ENCODE results near the gene MRPS25. TPM values are rescaled to one million over a fixed set of nuclear protein-coding genes. Genes with fewer than 3 reads are reported as not detected.
"Not testable (repeated sequence)": the region's sequence is repeated elsewhere in the genome, so short reads cannot be mapped to it uniquely, and the experiment has no call there.

The MRPS25 gene
- total and polyA plus RNA-seq, 2 experiments from 2014 or later: 30.9 to 59.9 TPM

GRCh38 chr3:15010664-15011063 is 54.5 kb downstream of the MRPS25 start:
- peak overlapping the region; percentile 79 for H3K27ac ChIP-seq
- no peak for DNase-seq (ENCODE audit: low spot score)
- no peaks in the 10 kb centered on the region for H3K9me2 ChIP-seq (replicated peaks; ENCODE audit: insufficient read depth)
- peaks cover 4% of the 10 kb centered on the region for H3K4me1 ChIP-seq (ENCODE audit: insufficient read depth)
- no peak overlapping the region for H2AFZ ChIP-seq
- TF ChIP-seq CTCF (IDR thresholded peaks at IDR 0.05; ENCODE audit: poor library complexity) (no peak), EZH2phosphoT487 (IDR thresholded peaks at IDR 0.05; ENCODE audit: low read depth, severe bottlenecking, unreplicated experiment) (no peak), EZH2 (IDR thresholded peaks at IDR 0.05; ENCODE audit: borderline replicate concordance) (no peak)
- H3K79me2 ChIP-seq: peaks cover 3% of the 10 kb centered on the region
- no peak overlapping the region for H3K4me2 ChIP-seq
- 100% methylated on average over 1 of the region's 1 CpG for WGBS (ENCODE audit: low lambda C conversion rate, missing lambda C conversion rate)
- H3K36me3 ChIP-seq (replicated peaks; ENCODE audit: insufficient read depth, low read depth): peaks cover 4% of the 10 kb centered on the region
- no peak overlapping the region for H3K4me3 ChIP-seq
- H3K27me3 ChIP-seq: no peaks in the 10 kb centered on the region
- no peaks in the 10 kb centered on the region for H4K20me1 ChIP-seq (ENCODE audit: insufficient read depth, poor library complexity, severe bottlenecking)
- H3K9me3 ChIP-seq (ENCODE audit: low read depth): no peaks in the 10 kb centered on the region

GRCh38 chr3:15009167-15009566 is 55.9 kb downstream of the MRPS25 start:
- Histone ChIP-seq H2AFZ (no peak overlapping the region), H3K9me2 (replicated peaks; ENCODE audit: insufficient read depth) (no peaks in the 10 kb centered on the region), H3K9me3 (ENCODE audit: low read depth) (no peaks in the 10 kb centered on the region), H3K27me3 (no peaks in the 10 kb centered on the region), H3K27ac (no peak overlapping the region), H4K20me1 (ENCODE audit: insufficient read depth, poor library complexity, severe bottlenecking) (no peaks in the 10 kb centered on the region), H3K4me2 (no peak overlapping the region), H3K4me1 (ENCODE audit: insufficient read depth) (peaks cover 4% of the 10 kb centered on the region), H3K79me2 (peaks cover 8% of the 10 kb centered on the region), H3K36me3 (replicated peaks; ENCODE audit: insufficient read depth, low read depth) (no peaks in the 10 kb centered on the region), H3K4me3 (no peak overlapping the region)
- DNase-seq (ENCODE audit: low spot score): no peak
- TF ChIP-seq EZH2 (IDR thresholded peaks at IDR 0.05; ENCODE audit: borderline replicate concordance): no peak
- TF ChIP-seq CTCF (IDR thresholded peaks at IDR 0.05; ENCODE audit: poor library complexity): no peak
- no peak for TF ChIP-seq EZH2phosphoT487 (IDR thresholded peaks at IDR 0.05; ENCODE audit: low read depth, severe bottlenecking, unreplicated experiment)
- WGBS (ENCODE audit: low lambda C conversion rate, missing lambda C conversion rate): 96% methylated on average over 5 of the region's 5 CpGs

- Histone ChIP-seq H3K4me2 (no peak overlapping the region), H3K79me2 (peaks cover 19% of the 10 kb centered on the region), H3K27me3 (no peaks in the 10 kb centered on the region), H3K9me2 (replicated peaks; ENCODE audit: insufficient read depth) (no peaks in the 10 kb centered on the region), H3K36me3 (replicated peaks; ENCODE audit: insufficient read depth, low read depth) (no peaks in the 10 kb centered on the region), H3K9me3 (ENCODE audit: low read depth) (no peaks in the 10 kb centered on the region), H3K4me3 (no peak overlapping the region), H2AFZ (no peak overlapping the region), H4K20me1 (ENCODE audit: insufficient read depth, poor library complexity, severe bottlenecking) (no peaks in the 10 kb centered on the region), H3K4me1 (ENCODE audit: insufficient read depth) (peaks cover 4% of the 10 kb centered on the region), H3K27ac (peak overlapping the region; percentile 0)
- WGBS (ENCODE audit: low lambda C conversion rate, missing lambda C conversion rate): 81% methylated on average over 4 of the region's 4 CpGs
- no peak for DNase-seq (ENCODE audit: low spot score)
- TF ChIP-seq EZH2 (IDR thresholded peaks at IDR 0.05; ENCODE audit: borderline replicate concordance): no peak
- no peak for TF ChIP-seq EZH2phosphoT487 (IDR thresholded peaks at IDR 0.05; ENCODE audit: low read depth, severe bottlenecking, unreplicated experiment)
- no peak for TF ChIP-seq CTCF (IDR thresholded peaks at IDR 0.05; ENCODE audit: poor library complexity)
Measured at GRCh38 chr3:15007681-15008141, 57.4 kb downstream of the MRPS25 start.

GRCh38 chr3:14999182-14999581 is 65.9 kb downstream of the MRPS25 start:
- not testable (repeated sequence) for H3K4me2 ChIP-seq; H3K9me3 ChIP-seq (ENCODE audit: low read depth); H3K4me3 ChIP-seq; H2AFZ ChIP-seq; H3K4me1 ChIP-seq (ENCODE audit: insufficient read depth); H3K9me2 ChIP-seq (replicated peaks; ENCODE audit: insufficient read depth); H3K27me3 ChIP-seq; H3K36me3 ChIP-seq (replicated peaks; ENCODE audit: insufficient read depth, low read depth); H3K27ac ChIP-seq; H4K20me1 ChIP-seq (ENCODE audit: insufficient read depth, poor library complexity, severe bottlenecking); DNase-seq (ENCODE audit: low spot score)
- 99% methylated on average over 6 of the region's 6 CpGs for WGBS (ENCODE audit: low lambda C conversion rate, missing lambda C conversion rate)
- peaks cover 82% of the 10 kb centered on the region for H3K79me2 ChIP-seq

Other genes with a start within 250 kb of the MRPS25 start
- gene FGD5, start 246.4 kb downstream of the MRPS25 start, total RNA-seq: 2.6 and 2.9 TPM in 2 replicates
- gene FGD5, start 246.4 kb downstream of the MRPS25 start, polyA plus RNA-seq: 2.2 and 3.3 TPM in 2 replicates
- 29.6 and 30.7 TPM in 2 replicates for gene NR2C2, start 117.7 kb downstream of the MRPS25 start, total RNA-seq
- 14.7 and 20.4 TPM in 2 replicates for gene NR2C2, start 117.7 kb downstream of the MRPS25 start, polyA plus RNA-seq
- 19.1 and 19.4 TPM in 2 replicates for gene RBSN, start 33.8 kb upstream of the MRPS25 start, total RNA-seq
- 19.7 and 21.2 TPM in 2 replicates for gene RBSN, start 33.8 kb upstream of the MRPS25 start, polyA plus RNA-seq
- gene CAPN7, start 140.9 kb upstream of the MRPS25 start, total RNA-seq: 48.5 and 60.3 TPM in 2 replicates
- 21.6 and 24.3 TPM in 2 replicates for gene CAPN7, start 140.9 kb upstream of the MRPS25 start, polyA plus RNA-seq